GM12878 (cell line): Measurements from ENCODE around the gene RGCC.

Experiments used
- NFXL1 ChIP-seq: fragments of 450-650 bp; IDR thresholded peaks from 2 replicates; pipeline ENCODE4 v1.6.1; 2017; ENCODE audit warnings: antibody characterized with exemption, mild to moderate bottlenecking, borderline replicate concordance
- YY1 ChIP-seq: IDR thresholded peaks from 2 replicates; pipeline ENCODE4 v1.6.1; 2011; ENCODE audit warnings: low read depth, mild to moderate bottlenecking, low read length

GRCh38 chr13:41505209-41505835 lies 48.0 kb downstream of the RGCC start:
- TF ChIP-seq NFXL1 (no peak), YY1 (no peak)
